ENCODE measurements around the gene TLR6. TPM values are rescaled to one million over a fixed set of nuclear protein-coding genes. Genes with fewer than 3 reads are reported as not detected.

TLR6 gene, protein sequence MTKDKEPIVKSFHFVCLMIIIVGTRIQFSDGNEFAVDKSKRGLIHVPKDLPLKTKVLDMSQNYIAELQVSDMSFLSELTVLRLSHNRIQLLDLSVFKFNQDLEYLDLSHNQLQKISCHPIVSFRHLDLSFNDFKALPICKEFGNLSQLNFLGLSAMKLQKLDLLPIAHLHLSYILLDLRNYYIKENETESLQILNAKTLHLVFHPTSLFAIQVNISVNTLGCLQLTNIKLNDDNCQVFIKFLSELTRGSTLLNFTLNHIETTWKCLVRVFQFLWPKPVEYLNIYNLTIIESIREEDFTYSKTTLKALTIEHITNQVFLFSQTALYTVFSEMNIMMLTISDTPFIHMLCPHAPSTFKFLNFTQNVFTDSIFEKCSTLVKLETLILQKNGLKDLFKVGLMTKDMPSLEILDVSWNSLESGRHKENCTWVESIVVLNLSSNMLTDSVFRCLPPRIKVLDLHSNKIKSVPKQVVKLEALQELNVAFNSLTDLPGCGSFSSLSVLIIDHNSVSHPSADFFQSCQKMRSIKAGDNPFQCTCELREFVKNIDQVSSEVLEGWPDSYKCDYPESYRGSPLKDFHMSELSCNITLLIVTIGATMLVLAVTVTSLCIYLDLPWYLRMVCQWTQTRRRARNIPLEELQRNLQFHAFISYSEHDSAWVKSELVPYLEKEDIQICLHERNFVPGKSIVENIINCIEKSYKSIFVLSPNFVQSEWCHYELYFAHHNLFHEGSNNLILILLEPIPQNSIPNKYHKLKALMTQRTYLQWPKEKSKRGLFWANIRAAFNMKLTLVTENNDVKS
- 1 to 10 TPM in 9 of 10 donors, under 1 TPM in 1; 0.96 to 3.7 (median 1.3) TPM for total RNA-seq
- under 1 TPM; 0.14 to 0.22 TPM for polyA plus RNA-seq
- long read RNA-seq, donor 1 = 0 reads
- long read RNA-seq, donor 2 = 0 reads
- long read RNA-seq, donor 3 = 0 reads

GRCh38 chr4:38856524-38857337 lies at the start of gene TLR6:
TLR6 (minus strand) TSS chr4:38856817; CDS start chr4:38829473, 27,344 bp downstream.
- H3K36me3 ChIP-seq = no peaks in the 10 kb centered on the region
- intact Hi-C loops (cut with DNase I) = loop anchor here in 7 of 10 donors (2.0 to 10.0 kb wide), 4 partner anchors 52 to 99 kb away; partner anchors contain the start of gene TLR1 (in 1 of the 7)
- H3K27ac ChIP-seq = peak within 1 kb of the TSS in 9 of 10 donors; percentile 5 to 93 (median 47)
- DNase-seq (peak in 1 of 2 donors; percentile 53), ATAC-seq (peak in 6 of 8 donors; percentile 36 to 74 (median 58))
- TF ChIP-seq CTCF (IDR thresholded peaks at IDR 0.05) = peak; percentile 50 to 87 (median 81)
- H3K4me1 ChIP-seq = peaks cover 0 to 30% (median 0%) of the 10 kb centered on the region in 9 donors
- WGBS, 2 donors = 14 to 24% methylated on average over 8 of the region's 8 CpGs
- peaks cover 0 to 6% (median 0%) of the 10 kb centered on the region in 11 donors for H3K9me3 ChIP-seq
- peak within 1 kb of the TSS in 6 of 10 donors; percentile 24 to 53 (median 38) for H3K4me3 ChIP-seq
- H3K27me3 ChIP-seq = no peaks in the 10 kb centered on the region

DNA sequence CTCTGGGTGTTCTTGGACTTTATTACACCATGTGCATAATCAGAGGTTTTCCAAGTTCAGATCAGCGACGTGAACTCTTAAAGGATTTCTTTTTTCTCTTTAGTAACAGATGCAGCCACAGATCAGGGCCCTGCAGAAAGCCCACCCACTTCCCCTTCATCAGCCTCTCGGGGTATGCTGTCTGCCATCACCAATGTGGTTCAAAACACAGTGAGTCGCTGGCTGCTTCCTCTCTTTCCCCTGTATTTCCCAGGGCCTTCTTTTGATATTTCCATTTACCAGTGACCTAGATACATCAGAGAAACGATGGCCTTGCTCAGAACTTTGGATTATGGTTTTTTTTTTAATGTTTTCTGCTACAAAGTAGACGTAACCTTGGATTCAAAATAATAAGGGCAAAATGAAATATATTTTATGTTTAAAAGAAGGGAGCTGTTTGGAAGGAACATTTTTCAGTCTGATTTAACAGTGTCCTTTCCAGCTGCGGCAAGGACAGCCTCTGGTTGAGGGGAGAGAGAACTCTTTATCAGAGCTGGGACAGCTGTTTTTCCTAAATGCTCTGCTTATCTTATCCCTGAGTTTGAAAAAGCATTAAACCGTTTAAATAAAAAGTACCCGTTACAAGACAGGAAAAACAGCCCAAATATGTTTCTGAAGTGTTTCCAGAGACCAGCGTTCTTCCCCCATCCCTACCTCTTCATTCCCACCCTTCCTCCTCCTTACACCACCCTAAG lies 49.2 kb upstream of the TLR6 start:
- WGBS, 2 donors = 47 to 49% methylated on average over 10 of the region's 10 CpGs
- intact Hi-C loops (cut with DNase I) = loop anchor here in 3 of 10 donors (5.0 to 10.0 kb wide), 3 partner anchors 229 to 549 kb away; partner anchors contain the start of genes LIAS (in 1 of the 3) and RPL9 (in 1 of the 3)
- ATAC-seq = peak in 5 of 8 donors; percentile 50 to 62 (median 56)

GRCh38 chr4:38904682-38905081 lies 48.1 kb upstream of the TLR6 start:
- ATAC-seq = no peak
- H3K27me3 ChIP-seq = no peaks in the 10 kb centered on the region
- peak overlapping the region in 2 of 10 donors; percentile 26 to 34 for H3K27ac ChIP-seq
- TF ChIP-seq CTCF (IDR thresholded peaks at IDR 0.05) = no peak
- DNase-seq = no peak
- peaks cover 0 to 27% (median 0%) of the 10 kb centered on the region in 9 donors for H3K4me1 ChIP-seq
- H3K9me3 ChIP-seq = no peaks in the 10 kb centered on the region
- no peak overlapping the region for H3K4me3 ChIP-seq
- H3K36me3 ChIP-seq = peaks cover 0 to 70% (median 17%) of the 10 kb centered on the region in 9 donors
- 94 to 97% methylated on average over 3 of the region's 3 CpGs for WGBS, 2 donors
- intact Hi-C loops (cut with DNase I) = loop anchor here in 6 of 10 donors (5.0 to 10.0 kb wide), 4 partner anchors 230 to 550 kb away; partner anchors contain the start of genes LIAS (in 1 of the 6), RPL9 (in 1 of the 6) and WDR19 (in 1 of the 6)

More for the DNA sequence above, 49.2 kb upstream of the TLR6 start:
- Histone ChIP-seq H3K4me1 (peaks cover 0 to 27% (median 0%) of the 10 kb centered on the region in 9 donors), H3K27me3 (no peaks in the 10 kb centered on the region), H3K36me3 (peaks cover 0 to 81% (median 25%) of the 10 kb centered on the region in 9 donors), H3K9me3 (no peaks in the 10 kb centered on the region), H3K4me3 (no peak overlapping the region), H3K27ac (peak overlapping the region in 7 of 10 donors; percentile 1 to 49 (median 26))
- DNase-seq = no peak
- no peak for TF ChIP-seq CTCF (IDR thresholded peaks at IDR 0.05)
